HepG2 (cell line): ENCODE data around the gene CTDSPL2. TPM values are rescaled to one million over a fixed set of nuclear protein-coding genes. Genes with fewer than 3 reads are reported as not detected.

ENCODE experiments used
- BRD4 ChIP-seq: sonication (generic); formaldehyde crosslinking; IDR thresholded peaks from 2 replicates; pipeline ENCODE4 v1.4.0; 2020; ENCODE audit warnings: missing genetic modification reagents
- CREM ChIP-seq, 2 experiments: sonication (generic) in 1 of 2; formaldehyde crosslinking in 1 of 2; IDR thresholded peaks; 2 replicates each; pipeline versions ENCODE4 v1.4.0 to v1.6.1; 2016 to 2020; ENCODE audit warnings: antibody characterized with exemption in 1 of 2, mild to moderate bottlenecking in 1 of 2, missing genetic modification reagents in 1 of 2
- ZFP41 ChIP-seq: sonication (generic); formaldehyde crosslinking; IDR thresholded peaks from 2 replicates; pipeline ENCODE4 v1.4.0; 2020; ENCODE audit warnings: mild to moderate bottlenecking, missing genetic modification reagents, borderline replicate concordance
- ZNF550 ChIP-seq: sonication (generic); formaldehyde crosslinking; IDR thresholded peaks from 2 replicates; pipeline ENCODE4 v1.4.0; 2020; ENCODE audit warnings: mild to moderate bottlenecking, missing genetic modification reagents, borderline replicate concordance
- ZNF605 ChIP-seq: sonication (generic); formaldehyde crosslinking; IDR thresholded peaks from 2 replicates; pipeline ENCODE4 v1.8.0; 2022; ENCODE audit warnings: mild to moderate bottlenecking, missing genetic modification reagents
- ZNF616 ChIP-seq: sonication (generic); formaldehyde crosslinking; IDR thresholded peaks from 2 replicates; pipeline ENCODE4 v1.5.0; 2020; ENCODE audit warnings: low read depth, mild to moderate bottlenecking, missing genetic modification reagents
- ZNF790 ChIP-seq: sonication (generic); formaldehyde crosslinking; IDR thresholded peaks from 2 replicates; pipeline ENCODE4 v1.8.0; 2022; ENCODE audit warnings: missing genetic modification reagents, mild to moderate bottlenecking, borderline replicate concordance
- ZSCAN25 ChIP-seq: sonication (generic); formaldehyde crosslinking; IDR thresholded peaks from 2 replicates; pipeline ENCODE4 v1.8.0; 2022; ENCODE audit warnings: mild to moderate bottlenecking, missing genetic modification reagents
- polyA plus RNA-seq, 8 experiments: library from polyadenylated mRNA; depleted of rRNA in 3 of 8; stranded (reverse) in 7 of 8; unstranded in 1 of 8; fragments of >200 nt; fragmentation: Illumina TruSeq in 4 of 8; extraction: Trizol in 4 of 8; gene quantifications; 2 replicates each; pipeline versions ENCODE4 v1.2.1 to v1.2.3, GENCODE V29; 2011 to 2016; ENCODE audit warnings: low read depth in 4 of 8, missing spikeins in 1 of 8, mixed read lengths in 1 of 8; ENCODE audit not compliant: insufficient read depth in 1 of 8
- total RNA-seq, 5 experiments: library from RNA; depleted of rRNA; stranded (reverse); fragments of >200 nt; fragmentation: Illumina TruSeq; extraction: Trizol; gene quantifications; 2 replicates each; pipeline ENCODE4 v1.2.3, GENCODE V29; 2016; ENCODE audit warnings: low read depth in 1 of 5
- TF ChIP-seq, protein P1 (sequence below): sonication (generic); formaldehyde crosslinking; IDR thresholded peaks from one replicate; pipeline ENCODE4 v1.5.1; 2020; ENCODE audit warnings: mild to moderate bottlenecking, missing genetic modification reagents; ENCODE audit errors: not compliant biosample characterization
- TF ChIP-seq, protein P2 (sequence below): sonication (generic); formaldehyde crosslinking; IDR thresholded peaks from 2 replicates; pipeline ENCODE4 v1.8.0; 2022; ENCODE audit warnings: mild to moderate bottlenecking, missing genetic modification reagents; ENCODE audit not compliant: insufficient replicate concordance
- TF ChIP-seq, protein P3 (sequence below): sonication (generic); formaldehyde crosslinking; IDR thresholded peaks from 2 replicates; pipeline ENCODE4 v1.8.1; 2023; ENCODE audit warnings: mild to moderate bottlenecking, missing genetic modification reagents
- TF ChIP-seq, protein P4 (sequence below): sonication (generic); formaldehyde crosslinking; IDR thresholded peaks from 2 replicates; pipeline ENCODE4 v1.4.0; 2020; ENCODE audit warnings: missing genetic modification reagents, borderline replicate concordance

Gene CTDSPL2
- total and polyA plus RNA-seq, 2 of the 13 experiments (the other 11 are each of a cell fraction or from before 2014, with no cell fraction given) = 37.4 to 56.2 TPM

DNA sequence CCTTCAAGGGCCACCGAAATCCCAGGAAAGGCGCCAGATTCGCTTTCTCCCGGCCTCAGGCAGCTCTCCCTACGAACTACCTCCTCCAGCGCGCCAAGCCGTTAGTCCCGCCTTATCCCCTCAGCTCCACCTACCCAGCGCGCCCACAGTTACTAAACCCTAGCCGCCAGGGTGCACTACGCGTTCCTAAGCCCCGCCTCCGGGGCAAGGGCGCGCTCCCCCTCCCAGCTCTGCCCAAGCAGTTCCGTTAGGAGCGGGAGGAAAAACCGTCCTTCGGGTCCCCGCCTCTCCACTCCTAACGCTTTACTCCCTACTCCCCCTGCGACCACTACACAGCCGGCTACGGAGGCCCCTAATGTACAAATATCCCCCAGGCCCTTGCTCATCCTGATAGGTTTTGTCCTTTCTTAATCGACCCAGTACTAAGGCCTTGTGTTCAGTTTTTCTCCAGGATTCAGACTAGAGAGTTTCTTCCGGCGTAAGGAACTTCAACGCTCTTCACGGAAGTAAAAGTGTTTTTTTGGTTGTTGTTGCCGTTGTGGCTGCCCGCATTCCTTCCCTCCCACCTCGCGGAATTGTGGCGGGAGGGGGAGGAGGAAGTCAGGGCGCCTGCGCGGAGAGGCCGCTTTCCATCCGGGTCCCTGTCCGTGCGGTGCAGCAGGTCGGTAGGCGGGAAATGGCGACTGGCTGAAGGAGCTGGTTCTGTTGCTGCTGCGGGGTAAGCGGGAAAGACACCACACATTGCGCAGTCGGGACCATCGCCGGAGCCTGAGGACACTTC lies at the start of gene CTDSPL2 (continued):
- TF ChIP-seq ZFP41 (no peak), ZNF550 (CRISPR knock-in tag) (no peak), BRD4 (CRISPR knock-in tag) (no peak; the same call in 1 of the 2 replicates), ZSCAN25 (no peak), ZNF605 (CRISPR knock-in tag) (peak; percentile 59), ZNF790 (CRISPR knock-in tag) (0 out of 2 replicates have a peak, but pooled peaks have one; percentile 47), CREM (IDR thresholded peaks at IDR 0.05) (peak; percentile 27; the same call in 1 of the 2 replicates), CREM (CRISPR knock-in tag; IDR thresholded peaks at IDR 0.05) (no peak), ZNF616 (CRISPR knock-in tag) (no peak)
- TF ChIP-seq, protein P1, sequence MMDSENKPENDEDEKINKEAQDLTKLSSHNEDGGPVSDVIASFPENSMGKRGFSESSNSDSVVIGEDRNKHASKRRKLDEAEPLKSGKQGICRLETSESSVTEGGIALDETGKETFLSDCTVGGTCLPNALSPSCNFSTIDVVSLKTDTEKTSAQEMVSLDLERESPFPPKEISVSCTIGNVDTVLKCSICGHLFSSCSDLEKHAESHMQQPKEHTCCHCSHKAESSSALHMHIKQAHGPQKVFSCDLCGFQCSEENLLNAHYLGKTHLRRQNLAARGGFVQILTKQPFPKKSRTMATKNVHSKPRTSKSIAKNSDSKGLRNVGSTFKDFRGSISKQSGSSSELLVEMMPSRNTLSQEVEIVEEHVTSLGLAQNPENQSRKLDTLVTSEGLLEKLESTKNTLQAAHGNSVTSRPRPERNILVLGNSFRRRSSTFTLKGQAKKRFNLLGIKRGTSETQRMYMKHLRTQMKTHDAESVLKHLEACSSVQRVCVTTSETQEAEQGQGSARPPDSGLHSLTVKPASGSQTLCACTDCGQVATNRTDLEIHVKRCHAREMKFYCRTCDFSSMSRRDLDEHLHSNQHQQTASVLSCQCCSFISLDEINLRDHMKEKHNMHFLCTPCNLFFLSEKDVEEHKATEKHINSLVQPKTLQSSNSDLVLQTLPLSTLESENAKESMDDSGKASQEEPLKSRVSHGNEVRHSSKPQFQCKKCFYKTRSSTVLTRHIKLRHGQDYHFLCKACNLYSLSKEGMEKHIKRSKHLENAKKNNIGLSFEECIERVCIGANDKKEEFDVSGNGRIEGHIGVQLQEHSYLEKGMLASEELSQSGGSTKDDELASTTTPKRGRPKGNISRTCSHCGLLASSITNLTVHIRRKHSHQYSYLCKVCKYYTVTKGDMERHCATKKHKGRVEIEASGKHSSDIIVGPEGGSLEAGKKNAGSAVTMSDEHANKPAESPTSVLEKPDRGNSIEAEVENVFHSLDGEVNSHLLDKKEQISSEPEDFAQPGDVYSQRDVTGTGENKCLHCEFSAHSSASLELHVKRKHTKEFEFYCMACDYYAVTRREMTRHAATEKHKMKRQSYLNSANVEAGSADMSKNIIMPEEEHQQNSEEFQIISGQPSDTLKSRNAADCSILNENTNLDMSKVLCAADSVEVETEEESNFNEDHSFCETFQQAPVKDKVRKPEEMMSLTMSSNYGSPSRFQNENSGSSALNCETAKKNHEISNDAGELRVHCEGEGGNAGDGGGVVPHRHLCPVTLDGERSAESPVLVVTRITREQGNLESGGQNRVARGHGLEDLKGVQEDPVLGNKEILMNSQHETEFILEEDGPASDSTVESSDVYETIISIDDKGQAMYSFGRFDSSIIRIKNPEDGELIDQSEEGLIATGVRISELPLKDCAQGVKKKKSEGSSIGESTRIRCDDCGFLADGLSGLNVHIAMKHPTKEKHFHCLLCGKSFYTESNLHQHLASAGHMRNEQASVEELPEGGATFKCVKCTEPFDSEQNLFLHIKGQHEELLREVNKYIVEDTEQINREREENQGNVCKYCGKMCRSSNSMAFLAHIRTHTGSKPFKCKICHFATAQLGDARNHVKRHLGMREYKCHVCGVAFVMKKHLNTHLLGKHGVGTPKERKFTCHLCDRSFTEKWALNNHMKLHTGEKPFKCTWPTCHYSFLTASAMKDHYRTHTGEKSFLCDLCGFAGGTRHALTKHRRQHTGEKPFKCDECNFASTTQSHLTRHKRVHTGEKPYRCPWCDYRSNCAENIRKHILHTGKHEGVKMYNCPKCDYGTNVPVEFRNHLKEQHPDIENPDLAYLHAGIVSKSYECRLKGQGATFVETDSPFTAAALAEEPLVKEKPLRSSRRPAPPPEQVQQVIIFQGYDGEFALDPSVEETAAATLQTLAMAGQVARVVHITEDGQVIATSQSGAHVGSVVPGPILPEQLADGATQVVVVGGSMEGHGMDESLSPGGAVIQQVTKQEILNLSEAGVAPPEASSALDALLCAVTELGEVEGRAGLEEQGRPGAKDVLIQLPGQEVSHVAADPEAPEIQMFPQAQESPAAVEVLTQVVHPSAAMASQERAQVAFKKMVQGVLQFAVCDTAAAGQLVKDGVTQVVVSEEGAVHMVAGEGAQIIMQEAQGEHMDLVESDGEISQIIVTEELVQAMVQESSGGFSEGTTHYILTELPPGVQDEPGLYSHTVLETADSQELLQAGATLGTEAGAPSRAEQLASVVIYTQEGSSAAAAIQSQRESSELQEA (CRISPR knock-in tag) = peak; percentile 57
- TF ChIP-seq, protein P2, sequence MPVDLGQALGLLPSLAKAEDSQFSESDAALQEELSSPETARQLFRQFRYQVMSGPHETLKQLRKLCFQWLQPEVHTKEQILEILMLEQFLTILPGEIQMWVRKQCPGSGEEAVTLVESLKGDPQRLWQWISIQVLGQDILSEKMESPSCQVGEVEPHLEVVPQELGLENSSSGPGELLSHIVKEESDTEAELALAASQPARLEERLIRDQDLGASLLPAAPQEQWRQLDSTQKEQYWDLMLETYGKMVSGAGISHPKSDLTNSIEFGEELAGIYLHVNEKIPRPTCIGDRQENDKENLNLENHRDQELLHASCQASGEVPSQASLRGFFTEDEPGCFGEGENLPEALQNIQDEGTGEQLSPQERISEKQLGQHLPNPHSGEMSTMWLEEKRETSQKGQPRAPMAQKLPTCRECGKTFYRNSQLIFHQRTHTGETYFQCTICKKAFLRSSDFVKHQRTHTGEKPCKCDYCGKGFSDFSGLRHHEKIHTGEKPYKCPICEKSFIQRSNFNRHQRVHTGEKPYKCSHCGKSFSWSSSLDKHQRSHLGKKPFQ (CRISPR knock-in tag) = peak; percentile 8
- TF ChIP-seq, protein P3, sequence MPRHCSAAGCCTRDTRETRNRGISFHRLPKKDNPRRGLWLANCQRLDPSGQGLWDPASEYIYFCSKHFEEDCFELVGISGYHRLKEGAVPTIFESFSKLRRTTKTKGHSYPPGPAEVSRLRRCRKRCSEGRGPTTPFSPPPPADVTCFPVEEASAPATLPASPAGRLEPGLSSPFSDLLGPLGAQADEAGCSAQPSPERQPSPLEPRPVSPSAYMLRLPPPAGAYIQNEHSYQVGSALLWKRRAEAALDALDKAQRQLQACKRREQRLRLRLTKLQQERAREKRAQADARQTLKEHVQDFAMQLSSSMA (CRISPR knock-in tag) = peak; percentile 65; the same call in 1 of the 2 replicates
- TF ChIP-seq, protein P4, sequence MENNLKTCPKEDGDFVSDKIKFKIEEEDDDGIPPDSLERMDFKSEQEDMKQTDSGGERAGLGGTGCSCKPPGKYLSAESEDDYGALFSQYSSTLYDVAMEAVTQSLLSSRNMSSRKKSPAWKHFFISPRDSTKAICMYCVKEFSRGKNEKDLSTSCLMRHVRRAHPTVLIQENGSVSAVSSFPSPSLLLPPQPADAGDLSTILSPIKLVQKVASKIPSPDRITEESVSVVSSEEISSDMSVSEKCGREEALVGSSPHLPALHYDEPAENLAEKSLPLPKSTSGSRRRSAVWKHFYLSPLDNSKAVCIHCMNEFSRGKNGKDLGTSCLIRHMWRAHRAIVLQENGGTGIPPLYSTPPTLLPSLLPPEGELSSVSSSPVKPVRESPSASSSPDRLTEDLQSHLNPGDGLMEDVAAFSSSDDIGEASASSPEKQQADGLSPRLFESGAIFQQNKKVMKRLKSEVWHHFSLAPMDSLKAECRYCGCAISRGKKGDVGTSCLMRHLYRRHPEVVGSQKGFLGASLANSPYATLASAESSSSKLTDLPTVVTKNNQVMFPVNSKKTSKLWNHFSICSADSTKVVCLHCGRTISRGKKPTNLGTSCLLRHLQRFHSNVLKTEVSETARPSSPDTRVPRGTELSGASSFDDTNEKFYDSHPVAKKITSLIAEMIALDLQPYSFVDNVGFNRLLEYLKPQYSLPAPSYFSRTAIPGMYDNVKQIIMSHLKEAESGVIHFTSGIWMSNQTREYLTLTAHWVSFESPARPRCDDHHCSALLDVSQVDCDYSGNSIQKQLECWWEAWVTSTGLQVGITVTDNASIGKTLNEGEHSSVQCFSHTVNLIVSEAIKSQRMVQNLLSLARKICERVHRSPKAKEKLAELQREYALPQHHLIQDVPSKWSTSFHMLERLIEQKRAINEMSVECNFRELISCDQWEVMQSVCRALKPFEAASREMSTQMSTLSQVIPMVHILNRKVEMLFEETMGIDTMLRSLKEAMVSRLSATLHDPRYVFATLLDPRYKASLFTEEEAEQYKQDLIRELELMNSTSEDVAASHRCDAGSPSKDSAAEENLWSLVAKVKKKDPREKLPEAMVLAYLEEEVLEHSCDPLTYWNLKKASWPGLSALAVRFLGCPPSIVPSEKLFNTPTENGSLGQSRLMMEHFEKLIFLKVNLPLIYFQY (CRISPR knock-in tag) = no peak
